Left ventricle myocardium inferior (tissue), 1 donor: ENCODE results near the gene DHRS1. TPM values are rescaled to one million over a fixed set of nuclear protein-coding genes. Genes with fewer than 3 reads are reported as not detected.
A peak's percentile ranks its signal among the peaks of the same experiment; 100 is the strongest.

ENCODE experiments used
- DNase-seq: peaks from one replicate; pipeline ENCODE4 v3.0.0-alpha.2; 2020
- H3K27ac ChIP-seq: fragments of 200-600 bp; replicated peaks from 2 replicates; pipeline ENCODE4 v1.8.0; 2021
- H3K27me3 ChIP-seq: fragments of 200-600 bp; 2 replicates; pipeline ENCODE4 v1.8.0; 2021; ENCODE audit warnings: low read depth
- H3K36me3 ChIP-seq: fragments of 200-600 bp; 2 replicates; pipeline ENCODE4 v1.8.0; 2021
- H3K4me1 ChIP-seq: fragments of 200-600 bp; 2 replicates; pipeline ENCODE4 v1.8.0; 2021
- H3K4me3 ChIP-seq: fragments of 200-600 bp; 2 replicates; pipeline ENCODE4 v1.8.0; 2021; ENCODE audit warnings: mild to moderate bottlenecking, moderate library complexity
- H3K9me3 ChIP-seq: fragments of 200-600 bp; replicated peaks from 2 replicates; pipeline ENCODE4 v1.8.0; 2021
- intact Hi-C: fragments of 100-400 bp; cut with micrococcal nuclease; formaldehyde crosslinking; loops from one replicate; pipeline ENCODE4 v1.11.0; 2022
- total RNA-seq: library from RNA; stranded (reverse); fragmentation: NEBNext Ultra II Directional; extraction: Animal tissue kit (Norgen Biotek cat#: 25700); gene quantifications from one replicate; pipeline ENCODE4 v1.2.1, GENCODE V29; 2021
- TF ChIP-seq, protein P1 (sequence below): fragments of 200-600 bp; IDR thresholded peaks from 2 replicates; pipeline ENCODE4 v1.8.0; 2021; ENCODE audit warnings: antibody characterized with exemption, mild to moderate bottlenecking, borderline replicate concordance
- donor health status: DM: no; HTN: yes; CAD: no; lungs with severe emphysema.

DHRS1 gene
- total RNA-seq, 1 donor from 2014 or later, result 6.9 TPM

DNA sequence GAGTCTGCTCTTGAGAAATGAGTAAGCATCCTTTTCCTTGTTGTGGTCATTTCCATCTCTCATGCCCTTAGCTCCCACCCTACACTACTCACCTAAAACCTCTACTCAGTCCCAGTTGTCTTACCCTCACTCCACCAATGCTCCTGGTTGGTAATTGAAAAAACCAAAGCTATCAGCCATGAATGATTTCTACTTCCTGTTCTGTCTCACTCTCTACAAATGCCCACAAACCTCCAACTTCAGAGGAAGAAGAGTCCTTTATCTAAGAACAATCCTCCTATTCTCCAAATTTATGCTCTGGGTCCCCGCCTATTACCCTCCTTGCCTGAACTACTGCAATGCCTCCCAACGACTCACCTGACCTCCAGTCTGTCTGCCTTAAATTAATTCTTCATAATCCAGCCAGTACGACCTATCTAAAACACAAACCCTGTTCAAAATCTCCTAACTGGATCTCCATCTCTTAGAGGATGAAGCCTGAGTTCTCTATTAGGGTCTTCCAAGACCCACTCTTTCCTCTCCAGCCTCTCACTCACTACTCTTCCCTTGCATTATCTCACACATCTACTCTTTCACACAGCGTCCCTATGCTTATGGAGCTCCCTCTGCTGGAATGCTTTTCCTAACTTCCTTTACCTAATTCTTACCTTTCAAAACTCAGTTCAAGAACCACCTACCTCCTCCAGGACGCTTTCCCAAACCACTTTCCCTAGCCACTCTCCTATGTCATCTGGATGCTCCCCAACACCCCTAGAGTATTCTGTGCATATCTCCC, 2.2 kb downstream of the DHRS1 start:
- intact Hi-C loops, result no loop called here
- Histone ChIP-seq H3K27ac (no peak overlapping the region), H3K4me1 (peaks cover 46% of the 10 kb centered on the region), H3K4me3 (no peak overlapping the region), H3K9me3 (no peaks in the 10 kb centered on the region), H3K36me3 (peaks cover 38% of the 10 kb centered on the region), H3K27me3 (no peaks in the 10 kb centered on the region)
- no peak for DNase-seq
- TF ChIP-seq, protein P1, sequence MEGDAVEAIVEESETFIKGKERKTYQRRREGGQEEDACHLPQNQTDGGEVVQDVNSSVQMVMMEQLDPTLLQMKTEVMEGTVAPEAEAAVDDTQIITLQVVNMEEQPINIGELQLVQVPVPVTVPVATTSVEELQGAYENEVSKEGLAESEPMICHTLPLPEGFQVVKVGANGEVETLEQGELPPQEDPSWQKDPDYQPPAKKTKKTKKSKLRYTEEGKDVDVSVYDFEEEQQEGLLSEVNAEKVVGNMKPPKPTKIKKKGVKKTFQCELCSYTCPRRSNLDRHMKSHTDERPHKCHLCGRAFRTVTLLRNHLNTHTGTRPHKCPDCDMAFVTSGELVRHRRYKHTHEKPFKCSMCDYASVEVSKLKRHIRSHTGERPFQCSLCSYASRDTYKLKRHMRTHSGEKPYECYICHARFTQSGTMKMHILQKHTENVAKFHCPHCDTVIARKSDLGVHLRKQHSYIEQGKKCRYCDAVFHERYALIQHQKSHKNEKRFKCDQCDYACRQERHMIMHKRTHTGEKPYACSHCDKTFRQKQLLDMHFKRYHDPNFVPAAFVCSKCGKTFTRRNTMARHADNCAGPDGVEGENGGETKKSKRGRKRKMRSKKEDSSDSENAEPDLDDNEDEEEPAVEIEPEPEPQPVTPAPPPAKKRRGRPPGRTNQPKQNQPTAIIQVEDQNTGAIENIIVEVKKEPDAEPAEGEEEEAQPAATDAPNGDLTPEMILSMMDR, result peak; percentile 39

DNA sequence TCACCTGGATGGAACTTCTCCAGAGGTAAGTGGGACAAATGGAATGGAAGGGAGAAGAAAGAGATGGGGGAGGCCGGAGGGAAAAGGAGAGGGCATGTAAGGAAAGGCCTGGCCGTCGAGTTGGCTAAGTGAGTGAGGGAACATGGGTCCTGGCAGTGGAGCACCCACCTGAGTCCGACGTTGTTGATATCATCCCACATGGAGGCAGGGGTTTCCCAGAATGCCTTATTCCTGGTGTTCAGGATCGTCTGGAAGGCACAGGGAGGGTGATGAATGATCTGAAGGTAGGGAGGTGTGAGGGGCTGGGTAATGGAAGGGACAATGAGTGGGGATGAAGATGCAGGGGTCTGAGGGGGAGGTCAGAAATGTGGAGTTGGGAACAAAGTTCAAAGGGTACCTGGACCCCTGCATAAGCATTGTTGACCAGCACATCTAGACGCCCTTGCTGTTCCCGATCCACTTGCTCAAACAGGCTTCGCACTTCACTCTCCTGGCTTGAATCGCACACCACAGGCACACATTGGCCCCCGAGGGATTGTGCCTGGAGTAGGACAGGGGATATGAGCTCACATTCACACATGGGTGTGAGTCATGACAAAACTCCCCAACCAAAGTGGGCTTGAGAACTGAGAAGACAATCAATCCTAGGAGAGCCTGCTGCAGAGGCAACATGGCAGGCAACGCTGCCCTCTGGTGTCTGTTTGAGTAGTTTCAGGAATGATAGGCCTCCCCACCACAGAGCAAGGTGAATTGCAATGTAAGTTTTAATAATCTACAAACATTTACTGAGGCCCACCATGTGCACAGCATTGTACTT, 3.0 kb downstream of the DHRS1 start:
- peaks cover 37% of the 10 kb centered on the region for H3K36me3 ChIP-seq
- no peaks in the 10 kb centered on the region for H3K27me3 ChIP-seq
- peaks cover 46% of the 10 kb centered on the region for H3K4me1 ChIP-seq
- intact Hi-C loops, result no loop called here
- no peaks in the 10 kb centered on the region for H3K9me3 ChIP-seq
- TF ChIP-seq, protein P1, result peak; percentile 82
- peak; percentile 43 for DNase-seq
- H3K27ac ChIP-seq, result no peak overlapping the region
- no peak overlapping the region for H3K4me3 ChIP-seq

DNA sequence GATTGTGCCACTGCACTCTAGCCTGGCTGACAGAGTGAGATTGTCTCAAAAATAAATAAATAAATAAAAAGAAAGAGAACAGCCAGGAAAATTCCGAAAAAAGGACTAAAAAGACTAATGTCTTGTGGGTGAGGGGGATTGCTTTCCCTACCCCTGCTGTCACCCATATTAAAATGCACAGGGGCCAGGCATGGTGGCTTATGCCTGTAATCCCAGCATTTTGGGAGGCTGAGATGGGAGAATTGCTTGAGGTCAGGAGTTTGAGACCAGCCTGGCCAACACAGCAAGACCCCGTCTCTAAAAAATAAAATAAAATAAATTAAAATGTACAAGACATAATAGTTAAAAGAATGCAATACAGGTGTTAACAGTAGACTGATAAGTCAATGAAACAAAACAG, 6.1 kb downstream of the DHRS1 start:
- no peak for DNase-seq
- TF ChIP-seq, protein P1, result no peak
- H3K9me3 ChIP-seq, result no peaks in the 10 kb centered on the region
- no peaks in the 10 kb centered on the region for H3K27me3 ChIP-seq
- no peak overlapping the region for H3K4me3 ChIP-seq
- H3K27ac ChIP-seq, result no peak overlapping the region
- intact Hi-C loops, result no loop called here
- H3K36me3 ChIP-seq, result peaks cover 56% of the 10 kb centered on the region
- peaks cover 18% of the 10 kb centered on the region for H3K4me1 ChIP-seq

DNA sequence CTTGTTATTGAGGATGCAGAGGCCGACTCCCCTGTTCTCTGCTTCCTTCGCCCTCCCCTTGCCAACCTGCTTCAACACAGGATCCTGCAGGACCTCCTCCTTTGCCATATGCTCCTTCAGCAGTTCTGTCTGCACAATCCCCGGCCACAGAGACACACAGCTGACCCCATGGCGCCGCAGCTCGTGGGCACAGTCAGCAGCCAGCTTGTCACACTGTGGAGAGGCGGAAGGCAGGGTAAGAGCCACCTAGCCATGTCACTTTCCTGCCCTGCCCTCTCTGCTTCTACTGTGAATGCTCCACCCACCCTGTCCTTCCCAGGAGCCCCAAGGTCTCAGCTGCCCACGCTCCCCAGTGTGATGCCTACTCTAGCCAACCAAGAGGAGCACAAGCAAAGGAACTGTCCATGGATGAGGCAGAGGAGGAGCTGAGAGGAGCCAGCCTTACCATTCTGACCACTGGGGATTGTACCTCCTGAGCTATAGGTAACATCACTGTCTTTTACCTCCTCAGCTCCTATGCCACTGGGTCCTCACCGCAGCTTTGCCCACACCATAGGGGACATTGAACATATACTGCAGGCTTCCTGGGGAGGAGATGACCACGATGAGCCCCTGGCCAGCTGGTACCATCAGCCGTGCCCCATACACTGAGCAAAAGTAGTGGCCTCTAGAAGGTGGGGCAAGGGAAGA, 7.3 kb downstream of the DHRS1 start:
- TF ChIP-seq, protein P1, result no peak
- Histone ChIP-seq H3K9me3 (no peaks in the 10 kb centered on the region), H3K27me3 (no peaks in the 10 kb centered on the region), H3K36me3 (peaks cover 56% of the 10 kb centered on the region), H3K4me1 (peaks cover 9% of the 10 kb centered on the region), H3K27ac (no peak overlapping the region), H3K4me3 (no peak overlapping the region)
- intact Hi-C loops, result no loop called here
- DNase-seq, result no peak

DNA sequence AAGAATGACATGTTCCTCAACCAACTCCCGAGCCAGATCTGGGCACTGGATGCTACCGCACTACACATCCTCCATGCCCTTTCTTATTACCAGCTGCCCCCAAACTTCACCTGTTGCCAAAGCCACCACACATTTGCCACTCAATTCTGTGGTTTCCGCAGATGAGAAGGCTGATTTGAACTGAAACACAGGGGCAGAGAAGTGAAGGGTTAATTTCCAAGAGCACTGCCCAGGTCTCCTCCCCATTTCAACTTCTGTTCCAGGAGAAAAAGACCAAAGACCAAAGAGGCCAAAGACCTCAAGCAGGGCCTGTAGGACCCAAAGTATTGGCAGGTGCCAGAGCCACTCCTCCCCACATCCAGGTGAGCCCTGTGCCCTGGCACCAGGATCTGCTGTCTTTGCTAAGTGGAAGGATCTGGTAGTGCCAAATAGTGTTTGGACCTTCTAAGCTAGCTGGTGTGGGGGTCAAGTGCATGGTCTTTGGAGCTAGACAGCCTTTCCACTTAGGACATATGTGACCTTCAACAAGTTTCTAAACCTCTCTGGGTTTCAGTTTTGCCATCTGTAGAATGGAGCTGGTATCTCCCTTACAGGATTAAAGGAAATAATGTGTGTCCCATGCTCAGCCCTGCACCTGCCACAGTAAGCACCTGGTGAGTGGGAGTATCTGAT, 8.0 kb downstream of the DHRS1 start:
- peaks cover 56% of the 10 kb centered on the region for H3K36me3 ChIP-seq
- TF ChIP-seq, protein P1, result no peak
- no peak overlapping the region for H3K27ac ChIP-seq
- no peak overlapping the region for H3K4me3 ChIP-seq
- intact Hi-C loops, result no loop called here
- no peak for DNase-seq
- H3K9me3 ChIP-seq, result no peaks in the 10 kb centered on the region
- peaks cover 2% of the 10 kb centered on the region for H3K4me1 ChIP-seq
- no peaks in the 10 kb centered on the region for H3K27me3 ChIP-seq
